Retina (tissue), 1 donor: ENCODE data around the gene MAGEB17.
"Not testable (repeated sequence)": the region's sequence is repeated elsewhere in the genome, so short reads cannot be mapped to it uniquely, and the experiment has no call there.

Experiments used
- DNase-seq: peaks from one replicate; pipeline ENCODE4 v3.0.0-alpha.2; 2016

The MAGEB17 gene, protein sequence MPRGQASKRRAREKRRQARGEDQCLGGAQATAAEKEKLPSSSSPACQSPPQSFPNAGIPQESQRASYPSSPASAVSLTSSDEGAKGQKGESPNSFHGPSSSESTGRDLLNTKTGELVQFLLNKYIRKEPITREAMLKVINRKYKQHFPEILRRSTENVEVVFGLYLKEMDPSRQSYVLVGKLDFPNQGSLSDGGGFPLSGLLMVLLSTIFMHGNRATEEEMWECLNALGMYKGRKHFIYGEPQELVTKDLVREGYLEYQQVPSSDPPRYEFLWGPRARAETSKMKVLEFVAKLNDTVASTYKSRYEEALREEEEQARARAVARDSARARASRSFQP

DNA sequence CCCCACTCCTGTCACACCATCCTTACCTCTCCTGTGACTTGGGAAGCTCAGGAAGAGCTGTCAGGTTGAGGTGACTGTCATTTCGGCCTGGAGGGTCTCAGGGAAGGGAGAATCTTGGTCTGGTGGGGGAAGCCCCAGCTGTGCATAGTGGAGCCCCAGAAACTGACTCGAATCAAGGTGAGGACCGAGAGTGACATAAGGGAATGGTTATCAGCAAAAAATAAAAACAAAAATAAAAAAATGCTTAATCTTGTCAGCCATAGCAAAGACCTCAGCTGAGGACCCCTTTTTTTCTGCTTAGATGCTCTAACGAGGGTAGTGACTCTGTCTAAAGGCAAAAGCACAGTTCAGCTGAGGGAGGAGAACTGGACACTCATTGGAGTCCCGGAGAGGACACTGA lies at the start of gene MAGEB17:
MAGEB17 (plus strand) TSS at position 301 of the 400 bp plus-strand sequence. CDS start 2,902 bp downstream, outside the sequence.
- DNase-seq: no peak

DNA sequence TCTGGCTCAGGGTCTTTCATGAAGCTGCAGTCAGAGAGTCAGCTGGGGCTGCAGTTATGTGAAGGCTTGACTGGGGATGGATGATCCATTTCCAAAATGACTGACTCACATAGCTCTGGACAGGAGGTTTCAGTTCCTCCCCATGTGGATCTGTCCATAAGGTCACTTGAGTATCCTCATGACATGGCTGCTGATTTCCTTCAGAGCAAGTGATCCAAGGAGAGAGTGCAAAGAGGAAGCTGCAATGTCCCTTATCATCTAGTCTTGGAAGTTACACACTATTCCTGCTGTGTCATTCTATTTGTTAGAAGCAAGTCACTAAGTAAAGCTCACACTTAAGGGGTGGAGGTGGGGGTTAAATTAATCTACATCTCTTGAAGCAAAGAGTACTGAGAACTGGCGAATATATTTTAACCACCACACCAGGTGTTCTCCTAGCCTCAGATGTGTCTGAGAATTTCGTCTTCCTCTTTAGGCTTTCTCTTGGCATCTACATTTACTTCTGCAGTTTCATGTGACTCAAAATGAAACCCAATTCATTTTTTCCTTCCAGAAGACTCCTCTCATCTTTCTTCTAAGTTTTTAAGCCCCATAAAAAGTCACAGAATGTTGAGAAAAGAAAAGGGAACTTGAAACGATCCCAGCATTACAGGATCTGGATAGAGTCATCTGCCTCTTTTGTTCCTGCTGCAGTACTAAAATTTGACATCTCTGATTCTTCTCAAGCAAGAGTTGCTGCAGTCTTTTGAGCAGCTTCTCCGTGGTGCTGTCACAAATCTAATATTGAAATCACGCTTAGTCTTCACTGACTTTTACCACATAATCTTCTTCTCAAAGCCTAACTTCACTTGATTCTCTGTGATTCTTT lies 47.7 kb upstream of the MAGEB17 start:
- DNase-seq: no peak

DNA sequence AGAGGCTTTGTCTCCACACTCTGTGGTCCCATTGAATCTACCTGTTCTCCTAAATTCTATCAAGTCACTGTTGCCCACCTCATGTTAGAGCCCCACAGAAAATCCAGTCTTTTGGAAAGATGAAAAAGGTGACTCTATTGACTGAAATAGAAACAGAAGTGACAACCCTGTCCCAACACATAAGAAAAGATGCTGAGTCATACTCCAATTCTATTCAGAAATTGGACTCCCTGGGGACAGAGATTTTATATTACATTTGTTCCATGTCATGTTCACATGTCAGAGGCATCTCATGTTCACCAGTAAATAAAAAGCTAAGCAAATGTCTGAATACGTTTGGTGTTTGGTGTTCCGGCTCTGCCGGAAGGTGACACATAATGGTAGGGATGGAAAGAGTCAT lies 46.9 kb upstream of the MAGEB17 start:
- DNase-seq: no peak

DNA sequence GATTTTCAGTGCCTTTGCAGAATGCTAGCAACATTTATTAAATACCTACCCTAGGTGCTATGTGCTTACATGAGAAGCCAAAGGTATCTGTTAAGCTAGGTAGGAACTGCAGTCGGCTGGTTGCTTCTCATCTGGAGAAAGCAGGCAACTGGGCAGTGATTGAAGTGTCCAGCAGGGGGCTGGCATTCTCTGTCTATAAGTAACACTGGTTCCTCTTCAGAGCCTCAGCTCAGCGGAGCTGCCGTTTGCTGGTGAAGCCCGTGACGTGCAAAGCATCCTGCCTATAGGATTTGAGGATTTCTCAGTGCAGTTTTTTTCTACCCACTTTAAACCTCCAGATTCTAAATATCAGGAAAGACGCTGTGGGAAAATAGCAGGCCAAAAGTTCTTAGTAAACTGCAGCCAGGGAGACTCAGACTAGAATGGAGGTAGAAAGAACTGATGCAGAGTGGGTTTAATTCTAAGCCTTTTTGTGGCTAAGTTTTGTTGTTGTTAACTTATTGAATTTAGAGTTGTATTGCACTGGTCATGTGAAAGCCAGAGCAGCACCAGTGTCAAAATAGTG lies 44.0 kb upstream of the MAGEB17 start, which contains the start of gene GRPR:
GRPR (plus strand) TSS at position 344 of the 565 bp plus-strand sequence. CDS start 389 bp downstream, outside the sequence.
- DNase-seq: peak; percentile 66

DNA sequence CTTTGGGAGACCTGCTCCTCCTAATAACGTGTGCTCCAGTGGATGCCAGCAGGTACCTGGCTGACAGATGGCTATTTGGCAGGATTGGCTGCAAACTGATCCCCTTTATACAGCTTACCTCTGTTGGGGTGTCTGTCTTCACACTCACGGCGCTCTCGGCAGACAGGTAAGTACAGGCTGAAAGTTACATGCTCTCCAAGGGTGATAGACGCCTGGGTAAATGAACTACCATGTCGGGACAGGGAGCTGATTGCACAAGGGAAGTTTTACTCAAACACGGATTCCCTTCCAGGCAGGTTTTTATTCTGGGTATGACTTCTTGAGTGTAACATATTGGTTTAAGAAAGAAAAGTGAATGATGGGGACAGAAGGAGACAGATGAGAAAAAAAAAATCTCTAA lies 43.1 kb upstream of the MAGEB17 start:
- no peak for DNase-seq

DNA sequence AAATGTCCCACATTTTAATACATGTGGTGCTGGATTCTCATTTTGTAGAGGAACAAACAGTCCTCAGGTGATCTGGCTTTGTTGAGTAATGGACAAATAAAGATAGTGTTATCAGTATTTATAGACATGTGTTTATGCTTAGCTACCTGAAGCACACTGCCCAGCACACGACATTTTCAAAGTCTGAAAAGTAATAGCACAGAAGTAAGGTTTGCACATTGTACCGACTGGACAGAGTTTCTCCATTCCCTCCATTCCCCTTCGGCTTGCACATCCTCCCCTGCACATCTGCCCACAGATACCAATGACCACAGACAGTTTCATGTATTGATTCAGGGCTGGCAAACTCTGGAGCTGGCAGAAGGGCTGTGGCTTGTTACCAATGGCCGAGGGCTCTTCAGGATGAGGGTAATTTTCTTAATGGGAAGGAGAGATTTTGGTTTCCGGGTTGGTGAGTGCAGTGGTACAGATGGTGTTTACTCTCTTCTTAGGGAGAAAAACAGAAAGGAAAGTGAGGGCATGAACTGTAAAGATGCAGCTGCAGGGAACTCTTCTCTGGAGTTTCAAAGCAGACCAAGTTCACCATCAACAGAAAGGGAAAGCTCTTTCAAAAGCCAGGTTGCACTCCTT lies 41.6 kb upstream of the MAGEB17 start:
- no peak for DNase-seq

DNA sequence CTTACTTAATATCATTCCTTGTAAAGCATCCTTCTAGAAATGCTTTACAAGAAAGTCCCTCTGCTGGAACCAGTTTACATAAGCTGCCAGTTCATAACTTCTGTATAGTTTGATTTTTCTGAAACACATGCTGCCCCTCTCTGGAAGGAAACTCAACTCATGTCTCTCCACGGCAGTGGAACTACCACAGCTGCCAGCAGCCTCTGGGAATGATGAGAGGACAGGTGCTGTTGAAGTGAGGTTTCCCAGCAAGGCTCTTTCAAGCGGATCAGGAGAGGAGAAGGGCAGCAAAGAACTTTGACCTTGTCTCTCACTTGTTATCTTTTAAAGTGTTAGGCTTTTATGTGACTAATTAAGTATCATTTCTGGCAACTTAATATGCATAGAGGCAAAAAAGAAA lies 36.6 kb upstream of the MAGEB17 start:
- DNase-seq: no peak

DNA sequence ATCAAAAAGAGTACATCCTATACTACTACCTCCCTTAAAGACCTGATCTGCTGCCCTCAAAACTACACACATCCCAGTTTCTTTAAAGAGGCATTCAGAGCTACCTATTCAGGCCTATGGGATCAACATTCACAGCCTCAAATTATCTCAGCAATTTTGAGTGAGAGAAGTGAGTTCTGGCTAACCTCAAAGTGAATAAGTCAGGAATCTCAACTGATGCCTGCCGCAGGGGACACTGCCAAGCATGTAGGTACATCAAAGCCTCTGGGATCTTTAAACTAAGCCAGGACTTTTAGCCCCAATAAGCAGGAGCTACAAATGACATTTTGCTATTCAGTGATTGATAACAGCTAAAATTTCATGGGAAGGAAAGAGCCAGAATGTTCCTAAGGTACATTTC lies 32.3 kb upstream of the MAGEB17 start:
- DNase-seq: no peak

DNA sequence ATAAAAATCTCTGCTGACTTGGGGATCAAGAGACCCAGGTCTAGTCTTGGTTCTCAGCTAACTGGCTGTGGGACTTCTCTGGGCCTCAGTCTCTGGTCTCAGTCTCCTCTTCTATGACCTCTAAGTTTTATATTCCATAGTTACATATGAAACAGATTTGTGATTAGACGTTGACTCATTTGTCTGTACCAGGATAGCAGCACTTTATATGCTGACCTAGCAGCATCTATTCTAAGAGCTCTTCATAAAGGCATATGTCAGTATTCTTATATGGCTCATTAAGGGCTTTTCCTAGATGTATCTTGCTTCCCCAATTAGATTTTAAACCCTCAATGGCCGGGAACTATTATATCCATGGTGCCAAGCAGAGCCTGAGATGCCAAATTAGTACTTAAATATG lies 31.2 kb upstream of the MAGEB17 start:
- no peak for DNase-seq

DNA sequence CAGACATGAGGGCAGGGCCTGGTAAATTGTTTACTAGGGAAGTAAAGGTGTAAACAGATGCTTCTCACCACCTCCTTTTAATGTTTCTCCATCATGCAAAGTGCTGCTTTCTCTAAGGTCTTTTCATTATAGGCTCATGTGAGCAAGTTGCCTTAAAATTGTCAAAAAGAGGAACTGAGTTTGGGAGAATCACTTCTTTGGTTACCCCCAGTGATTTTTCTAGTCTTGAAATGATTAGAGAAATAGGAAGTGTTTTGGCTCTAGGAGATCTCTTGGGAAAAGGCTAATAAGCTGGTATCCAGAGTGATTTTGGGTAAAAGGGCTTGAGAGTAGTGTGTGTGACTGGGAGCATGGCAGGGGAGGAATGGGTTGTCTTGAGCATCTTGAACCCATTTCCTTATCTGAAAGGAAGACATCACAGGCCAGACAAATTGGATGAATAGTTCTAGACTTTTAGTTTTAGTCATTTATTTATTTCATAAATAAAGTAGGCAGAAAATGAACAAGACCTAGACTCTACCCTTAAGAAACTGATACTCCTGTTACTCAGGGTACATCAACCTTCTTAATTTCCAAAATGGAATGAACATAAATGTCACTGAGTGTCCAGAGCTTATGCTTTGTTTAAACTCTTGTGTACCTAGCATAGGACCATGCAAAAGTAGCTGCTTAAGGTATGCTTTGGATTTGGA lies 29.7 kb upstream of the MAGEB17 start:
- DNase-seq: no peak

DNA sequence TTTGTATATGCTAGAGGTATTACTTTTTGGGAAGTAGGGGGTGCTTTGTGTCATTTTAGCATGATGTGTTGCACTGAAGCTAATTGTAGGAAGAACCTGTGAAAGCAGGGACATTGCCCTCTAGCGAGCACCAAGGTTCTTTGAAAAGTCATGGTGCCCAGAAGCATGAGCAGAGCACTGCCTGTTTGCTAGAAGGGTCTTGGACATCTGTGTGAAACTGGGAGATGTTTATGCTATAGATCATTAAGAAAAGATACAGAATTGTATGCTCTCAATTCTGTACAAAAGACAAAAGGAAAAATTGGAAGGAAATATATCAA lies 29.2 kb upstream of the MAGEB17 start:
- no peak for DNase-seq

DNA sequence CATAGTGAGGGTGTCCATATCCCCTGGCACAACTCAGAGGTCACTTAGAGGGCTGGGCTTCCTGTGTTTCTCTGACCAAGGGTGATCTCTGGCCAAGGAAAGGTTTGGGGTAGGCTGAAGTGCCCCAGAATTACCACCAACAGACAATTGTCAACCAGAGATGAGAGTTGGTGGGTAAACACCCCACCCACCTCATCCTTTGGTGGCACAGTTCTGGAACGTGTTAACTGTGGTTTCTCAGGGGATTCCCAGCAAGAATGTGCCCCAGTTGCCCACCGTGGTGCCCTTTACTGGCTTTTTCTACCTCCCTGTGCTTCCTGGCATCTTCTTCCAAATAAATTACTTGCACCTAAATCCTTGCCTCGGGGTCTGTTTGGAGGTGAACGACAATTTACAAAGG lies 26.8 kb upstream of the MAGEB17 start:
- no peak for DNase-seq

DNA sequence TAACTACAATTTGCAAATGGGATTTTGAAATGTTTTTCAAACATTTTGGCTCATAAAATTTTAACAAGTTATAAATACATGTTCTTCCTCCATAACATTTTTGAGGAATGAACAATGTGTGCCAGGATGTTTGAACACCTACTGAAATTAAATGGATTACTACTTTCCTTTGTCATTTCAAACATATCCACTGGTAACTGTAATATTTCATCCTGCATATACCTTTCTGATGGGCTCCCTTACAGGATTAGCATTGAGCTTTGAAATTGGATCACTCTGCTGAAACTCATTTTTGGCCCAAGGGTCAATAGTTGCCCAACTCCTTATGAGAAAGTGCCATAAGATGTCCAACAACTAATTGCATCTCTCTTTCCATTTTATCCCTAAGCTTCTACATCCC lies 26.3 kb upstream of the MAGEB17 start:
- DNase-seq: no peak

DNA sequence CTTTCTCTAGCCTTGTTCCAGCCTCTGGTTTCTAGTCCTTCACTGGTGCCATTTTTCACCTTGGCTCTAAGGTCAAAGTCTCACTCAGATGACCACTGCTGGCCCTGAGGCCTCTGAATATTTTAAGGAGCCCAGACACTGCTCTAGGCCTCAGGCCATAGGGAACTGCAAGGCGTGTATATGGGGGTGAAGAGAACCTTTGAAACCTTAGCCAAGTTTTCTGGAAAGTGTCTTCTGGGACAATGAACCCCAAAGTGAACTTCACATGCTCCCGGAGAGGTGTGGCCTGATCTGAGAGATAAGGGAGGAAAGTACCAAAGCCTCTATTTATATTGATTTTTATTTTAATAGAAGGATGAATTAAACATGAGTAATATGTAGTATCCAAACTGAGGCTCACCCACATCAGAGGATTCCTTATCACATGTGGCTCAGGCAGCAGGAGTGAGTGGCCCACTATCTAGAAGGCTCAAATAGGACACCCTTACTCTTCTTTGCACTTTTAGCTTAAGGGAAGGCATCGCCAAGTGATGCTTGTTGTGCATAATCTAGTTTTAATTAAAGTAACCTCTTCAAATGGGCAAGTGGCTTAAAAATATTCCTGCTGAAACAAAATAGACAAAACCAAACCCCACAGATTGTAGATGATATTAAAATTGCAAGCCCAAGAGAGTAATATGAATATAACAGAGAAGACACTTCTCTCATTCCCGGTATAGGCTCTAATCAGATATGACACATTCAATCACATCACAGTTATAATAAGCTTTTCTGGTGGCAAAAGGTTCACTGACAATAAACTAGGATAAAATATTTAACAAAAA lies 25.6 kb upstream of the MAGEB17 start:
- DNase-seq: no peak

DNA sequence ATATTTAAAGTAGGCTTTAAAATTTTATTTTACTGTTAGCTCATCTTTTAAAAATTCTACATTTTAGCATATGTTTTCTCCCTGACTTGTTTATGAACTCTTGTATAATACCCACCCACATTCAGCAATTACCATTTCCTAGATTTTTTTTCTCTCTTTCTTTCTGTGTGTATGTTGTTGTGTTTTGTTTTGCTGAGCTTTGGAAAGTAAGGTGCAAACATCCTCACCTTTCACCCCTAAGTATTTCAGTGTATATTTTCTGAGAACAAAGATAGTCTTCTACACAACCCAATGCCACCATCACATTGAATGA lies 25.1 kb upstream of the MAGEB17 start:
- no peak for DNase-seq

DNA sequence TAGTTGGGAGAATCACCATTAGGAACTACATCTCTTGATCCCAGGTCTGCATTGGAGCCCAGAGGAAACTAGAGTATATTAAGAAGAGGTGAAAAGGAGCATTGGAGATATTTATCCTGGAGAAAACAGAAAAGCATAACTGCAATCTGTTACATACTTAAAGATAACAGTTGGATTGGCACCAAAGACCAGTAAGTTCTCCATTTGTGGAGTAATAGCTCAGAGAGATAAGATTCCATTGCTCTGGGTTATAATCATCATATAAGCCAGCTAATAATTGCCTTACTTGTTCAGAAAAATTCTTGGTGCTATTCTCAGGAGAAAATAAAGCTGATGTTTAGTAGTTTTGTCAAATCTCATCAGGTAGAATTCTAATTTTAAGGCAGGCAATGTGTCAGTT lies 23.3 kb upstream of the MAGEB17 start:
- DNase-seq: no peak

DNA sequence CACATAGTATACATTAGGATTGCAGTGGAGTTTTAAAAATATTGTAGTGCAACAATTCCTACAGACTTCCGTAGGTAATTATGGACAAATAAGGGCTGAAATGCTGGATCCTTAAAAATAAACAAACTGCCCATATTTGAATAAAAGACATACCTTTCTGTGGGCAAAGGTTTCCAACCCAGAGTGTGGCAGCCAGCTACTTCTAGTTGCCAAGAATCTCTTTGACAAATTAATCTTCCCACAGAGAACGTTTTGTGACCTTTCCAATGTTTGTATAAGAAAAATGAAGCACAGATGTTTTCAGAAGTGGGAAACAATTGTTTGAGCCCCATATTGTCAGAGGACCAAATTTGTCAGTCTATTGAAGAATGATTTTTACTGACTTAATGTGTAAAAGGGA lies 22.9 kb upstream of the MAGEB17 start:
- DNase-seq: no peak

DNA sequence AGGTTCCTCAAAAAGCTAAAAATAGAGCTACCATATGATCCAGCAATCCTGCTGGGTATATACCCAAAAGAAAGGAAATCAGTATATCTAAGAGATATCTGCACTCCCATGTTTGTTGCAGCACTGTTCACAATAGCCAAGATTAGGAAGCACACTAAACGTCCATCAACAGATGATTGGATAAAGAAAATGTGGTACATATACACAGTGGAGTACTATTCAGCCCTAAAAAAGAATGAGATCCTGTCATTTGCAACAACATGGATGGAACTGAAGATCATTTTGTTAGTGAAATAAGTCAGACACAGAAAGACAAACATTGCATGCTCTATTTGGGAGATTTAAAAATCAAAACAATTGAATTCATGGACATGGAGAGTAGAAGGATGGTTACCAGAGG lies 22.2 kb upstream of the MAGEB17 start:
- not testable (repeated sequence) for DNase-seq

DNA sequence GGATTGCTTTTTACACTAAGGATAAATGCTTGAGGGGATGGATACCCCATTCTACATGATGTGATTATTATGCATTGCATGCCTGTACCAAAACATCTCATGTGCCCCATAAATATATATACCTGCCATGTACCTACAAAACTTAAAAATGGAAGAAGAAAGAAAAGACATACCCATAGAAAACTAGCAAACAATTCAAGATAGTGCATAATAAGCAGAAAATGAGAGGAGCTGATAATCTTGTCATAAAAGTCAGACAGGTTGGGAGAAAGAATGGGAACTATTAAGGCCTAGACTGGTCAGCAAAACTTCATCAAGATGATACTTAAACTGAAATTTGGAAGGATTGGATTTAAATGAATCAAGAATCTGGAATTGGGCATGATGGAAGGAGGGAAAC lies 21.6 kb upstream of the MAGEB17 start:
- no peak for DNase-seq

DNA sequence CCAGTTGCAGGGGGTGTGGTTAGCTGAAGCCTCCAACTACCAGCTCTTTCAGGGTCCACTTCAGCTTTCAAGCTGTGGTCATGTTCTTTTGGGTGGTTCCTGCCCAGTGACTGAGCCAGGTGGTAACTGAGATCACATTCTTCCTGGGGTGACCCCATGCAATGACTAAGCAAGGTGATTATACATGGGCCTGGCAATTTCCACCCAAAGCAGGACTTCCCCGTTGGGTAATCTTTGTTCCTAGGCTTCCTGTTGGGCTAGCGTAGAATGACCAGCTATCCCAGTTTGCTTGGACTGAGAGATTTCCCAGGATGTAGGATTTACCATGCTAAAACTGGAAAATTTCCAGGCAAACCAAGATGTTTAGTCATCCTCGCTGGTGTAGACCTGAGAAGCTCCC lies 18.4 kb upstream of the MAGEB17 start:
- DNase-seq: no peak

DNA sequence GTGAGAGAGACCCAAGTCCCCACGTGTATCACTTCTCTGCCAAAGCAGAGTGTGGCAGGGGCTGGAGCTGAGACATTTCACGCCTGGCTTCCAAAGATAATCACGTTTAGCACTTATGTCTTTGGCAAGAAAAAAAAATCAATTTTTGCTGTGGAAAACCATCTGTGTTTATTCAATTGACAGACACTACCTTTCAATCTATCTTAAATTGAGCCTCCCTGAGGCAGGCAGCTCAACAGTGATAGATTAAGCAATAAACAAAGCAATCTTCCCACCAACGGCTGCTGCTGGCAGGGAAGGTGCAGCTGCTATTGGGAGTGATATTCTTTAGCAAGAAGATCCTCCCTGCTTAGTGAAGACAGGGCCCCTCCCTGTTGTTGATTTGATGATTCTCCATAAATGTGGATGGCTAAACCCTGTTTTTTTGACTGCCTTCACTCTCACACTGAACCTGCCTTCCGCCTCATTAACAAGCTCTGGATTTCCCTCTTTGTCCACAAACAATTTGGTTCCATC lies 11.6 kb upstream of the MAGEB17 start:
- DNase-seq: peak; percentile 34
